ENCODE data around the gene PLPP6.
"Not testable (repeated sequence)": the region's sequence is repeated elsewhere in the genome, so short reads cannot be mapped to it uniquely, and the experiment has no call there.

PLPP6 gene

DNA sequence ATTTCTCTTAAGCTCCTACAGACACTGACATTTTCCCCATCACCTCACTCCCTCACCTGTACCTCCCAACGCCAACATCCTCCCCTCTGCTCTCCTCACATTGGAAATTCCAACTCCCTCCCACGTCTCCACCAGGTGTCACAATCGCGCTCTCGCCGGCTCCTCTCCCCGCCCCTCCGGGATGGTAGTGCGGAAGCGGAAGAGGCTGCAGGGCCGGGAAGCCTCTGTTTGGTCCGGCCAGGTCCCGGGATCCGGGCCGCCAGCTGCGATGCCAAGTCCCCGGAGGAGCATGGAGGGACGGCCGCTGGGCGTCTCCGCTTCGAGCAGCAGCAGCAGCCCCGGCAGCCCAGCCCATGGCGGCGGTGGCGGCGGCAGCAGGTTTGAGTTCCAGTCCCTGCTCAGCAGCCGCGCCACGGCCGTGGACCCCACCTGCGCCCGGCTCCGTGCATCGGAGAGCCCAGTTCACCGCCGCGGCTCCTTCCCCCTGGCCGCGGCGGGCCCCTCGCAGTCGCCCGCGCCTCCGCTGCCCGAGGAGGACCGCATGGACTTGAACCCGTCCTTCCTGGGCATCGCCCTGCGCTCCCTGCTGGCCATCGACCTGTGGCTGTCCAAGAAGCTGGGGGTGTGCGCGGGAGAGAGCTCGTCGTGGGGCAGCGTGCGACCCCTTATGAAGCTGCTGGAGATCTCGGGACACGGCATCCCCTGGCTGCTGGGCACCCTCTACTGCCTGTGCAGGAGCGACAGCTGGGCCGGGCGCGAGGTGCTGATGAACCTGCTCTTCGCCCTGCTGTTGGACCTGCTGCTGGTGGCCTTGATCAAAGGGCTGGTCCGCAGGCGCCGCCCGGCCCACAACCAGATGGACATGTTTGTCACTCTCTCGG is at the start of gene PLPP6:
Gene PLPP6, plus strand, starts transcription at position 187 of the 881 bp plus-strand sequence. Its CDS starts 82 bp downstream, at position 269.
- DNase-seq, result no peak

DNA sequence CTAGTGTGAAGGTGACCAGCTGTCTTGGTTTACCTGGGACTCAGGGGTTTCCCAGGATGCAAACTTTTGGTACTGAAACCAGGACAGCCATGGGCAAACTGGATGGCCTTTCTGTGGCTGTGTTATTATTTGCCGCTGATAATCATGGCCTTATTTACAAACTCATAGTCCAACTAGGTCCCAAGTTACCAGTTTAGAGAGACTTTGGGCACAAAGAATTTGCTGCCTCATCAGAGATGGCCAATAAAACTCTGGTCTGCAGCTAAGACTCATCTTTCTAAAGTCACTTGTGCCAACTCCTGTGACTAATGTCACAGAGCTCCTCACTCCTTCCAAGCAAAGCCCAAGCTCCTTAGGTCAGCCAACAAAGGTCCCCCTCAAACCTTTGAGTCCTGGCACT is 47.5 kb upstream of the PLPP6 start:
- no peak for DNase-seq

DNA sequence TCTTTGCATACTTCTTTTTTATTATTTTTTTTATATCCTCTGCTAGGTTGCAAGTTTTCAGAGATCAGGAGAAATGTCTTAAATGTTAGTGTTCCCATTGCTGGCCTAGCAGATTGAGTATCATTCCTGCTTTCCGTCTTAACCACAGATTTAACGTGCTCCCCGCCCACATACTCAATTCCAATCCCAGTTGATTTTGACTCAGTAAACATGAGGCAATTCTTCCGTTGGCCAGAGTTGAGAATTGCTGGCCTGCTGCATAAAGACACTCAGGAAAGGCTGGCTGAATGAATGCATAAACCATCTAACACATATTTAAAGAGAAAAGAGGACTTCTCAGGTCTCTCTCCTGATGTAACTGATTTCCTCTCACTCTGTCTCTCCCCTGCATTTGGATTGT is 46.8 kb upstream of the PLPP6 start:
- DNase-seq, result no peak

DNA sequence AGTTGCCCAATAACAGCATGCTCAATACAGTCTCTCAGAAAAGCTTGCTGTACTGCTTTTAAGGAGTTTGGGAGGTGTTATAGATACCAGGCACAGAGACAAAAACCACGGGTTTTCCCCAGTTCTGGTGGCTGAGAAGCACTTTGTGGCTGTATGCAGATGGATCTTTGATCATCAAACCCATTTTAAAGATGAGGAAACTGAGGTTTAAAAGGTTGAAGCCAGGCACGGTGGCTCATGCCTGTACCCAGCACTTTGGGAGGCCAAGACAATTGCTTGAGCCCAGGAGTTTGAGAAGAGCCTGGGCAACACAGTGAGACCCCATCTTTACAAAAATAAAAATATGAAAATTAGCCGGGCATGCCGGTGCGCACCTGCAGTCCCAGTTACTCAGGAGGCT is 46.3 kb upstream of the PLPP6 start:
- DNase-seq, result no peak

DNA sequence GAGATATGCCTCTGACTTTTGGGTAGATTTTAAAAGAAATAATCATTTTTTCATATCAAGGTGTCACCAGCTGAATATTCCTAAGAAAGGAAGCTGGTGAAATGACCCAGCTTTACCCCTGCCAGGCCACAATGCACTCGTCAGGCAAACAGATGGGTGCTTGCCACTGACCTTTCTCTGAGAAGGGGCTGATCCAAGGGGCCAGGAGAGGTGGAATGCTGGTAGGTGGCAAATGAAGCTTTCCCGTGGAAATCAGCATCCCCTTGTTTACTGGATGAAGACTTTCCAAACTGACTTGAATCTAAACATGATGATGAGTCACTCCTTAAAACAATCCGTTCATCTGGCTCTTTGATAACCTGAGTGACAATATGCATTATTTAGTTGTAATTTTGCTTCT is 44.3 kb upstream of the PLPP6 start:
- no peak for DNase-seq

DNA sequence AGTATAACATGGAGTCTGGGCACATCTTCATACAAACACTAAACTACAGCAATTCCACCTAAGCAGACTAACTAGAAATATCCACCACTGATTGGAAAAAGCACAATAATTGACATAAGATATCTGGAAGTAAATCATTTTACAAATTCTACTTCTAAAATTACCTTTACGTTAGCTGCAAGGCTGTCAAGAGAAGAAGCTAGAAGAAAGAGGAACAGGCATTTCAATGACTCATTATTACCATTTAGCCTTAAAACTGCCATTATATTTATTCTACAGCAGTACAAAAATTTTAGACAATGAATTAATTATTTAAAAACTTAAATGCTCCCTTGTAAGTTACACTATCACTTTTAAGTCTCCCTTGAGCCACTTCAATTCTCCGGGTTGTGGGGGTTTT is 43.4 kb upstream of the PLPP6 start:
- no peak for DNase-seq

DNA sequence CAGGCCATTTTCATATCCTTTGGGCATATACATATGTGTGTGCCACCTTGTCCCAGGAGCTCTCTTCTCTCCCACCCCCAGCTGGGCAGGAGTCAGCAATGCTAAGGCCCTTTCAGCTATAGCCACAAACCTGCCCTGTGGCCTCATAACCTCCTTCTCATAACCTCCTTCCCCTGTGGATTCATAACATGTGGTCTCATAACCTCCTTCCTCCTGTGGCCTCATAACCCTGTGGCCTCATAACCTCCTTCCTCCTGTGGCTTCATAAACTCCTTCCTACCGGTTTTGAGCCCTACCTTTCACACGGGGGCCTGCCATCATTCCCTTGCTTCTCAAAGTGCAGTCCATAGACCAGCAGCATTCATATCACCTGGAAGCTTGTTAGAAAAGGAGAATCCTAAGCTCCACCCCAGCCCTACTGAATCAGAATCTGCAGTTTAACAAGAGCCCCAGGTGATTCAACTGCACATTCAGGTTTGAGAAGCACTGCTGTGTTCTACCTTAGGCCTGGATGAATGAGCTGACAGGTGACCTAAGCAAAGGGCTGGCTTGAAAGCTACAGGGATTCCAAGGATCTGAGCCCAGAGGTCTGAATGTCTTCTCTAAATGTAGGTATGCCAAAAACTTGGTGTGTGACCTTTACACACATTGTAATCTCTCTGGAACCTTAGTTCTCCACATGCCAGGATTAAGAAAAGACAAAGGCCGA is 41.9 kb upstream of the PLPP6 start:
- DNase-seq, result no peak

DNA sequence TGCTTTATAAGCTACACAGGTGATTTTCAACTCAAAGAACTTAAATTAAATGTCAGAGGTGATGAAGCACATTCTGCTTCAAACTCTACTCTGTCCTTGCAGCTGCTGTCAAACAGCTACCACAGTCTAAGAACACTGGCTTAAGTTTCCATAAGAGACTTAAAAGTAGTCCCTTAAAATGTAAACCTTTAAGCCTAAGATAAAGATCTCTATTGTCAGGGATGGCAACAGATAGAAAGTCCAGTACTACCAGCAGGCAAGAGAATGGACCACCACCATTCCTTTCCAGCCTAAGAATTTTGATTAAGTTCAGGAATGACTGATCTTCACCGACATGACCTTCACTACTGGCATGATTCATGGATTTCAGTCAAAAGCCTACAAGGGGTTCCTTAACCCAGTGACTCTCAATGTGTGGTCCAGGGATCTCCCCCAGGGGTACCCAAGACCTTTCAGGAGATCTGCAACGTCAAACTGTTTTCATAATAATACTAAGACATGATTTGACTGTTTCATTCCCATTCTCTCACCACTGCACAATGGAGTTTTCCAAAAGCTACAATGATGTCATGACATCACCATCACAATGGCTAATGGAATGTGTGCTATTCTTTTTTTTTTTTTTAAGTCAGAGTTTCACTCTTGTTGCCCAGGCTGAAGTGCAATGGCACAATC is 41.1 kb upstream of the PLPP6 start:
- no peak for DNase-seq

DNA sequence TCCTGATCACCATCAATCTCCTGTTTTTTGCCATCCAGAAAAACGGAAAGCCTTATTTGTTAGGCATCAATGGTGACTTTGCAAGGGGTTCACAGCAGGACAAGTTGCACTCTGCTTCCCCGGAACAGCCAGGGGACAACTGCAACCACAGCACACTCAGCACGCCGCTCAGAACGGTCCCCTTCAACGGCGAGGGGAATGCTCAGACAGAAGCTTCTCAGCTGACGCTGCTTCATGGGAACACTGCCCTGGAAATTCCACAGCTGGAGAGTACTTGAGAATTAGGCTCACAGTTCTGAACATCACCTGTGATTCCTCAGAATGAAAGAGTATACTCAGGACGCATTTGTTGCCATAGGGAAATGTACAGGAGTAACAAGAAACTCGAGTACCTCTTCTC is 40.1 kb upstream of the PLPP6 start:
- no peak for DNase-seq

DNA sequence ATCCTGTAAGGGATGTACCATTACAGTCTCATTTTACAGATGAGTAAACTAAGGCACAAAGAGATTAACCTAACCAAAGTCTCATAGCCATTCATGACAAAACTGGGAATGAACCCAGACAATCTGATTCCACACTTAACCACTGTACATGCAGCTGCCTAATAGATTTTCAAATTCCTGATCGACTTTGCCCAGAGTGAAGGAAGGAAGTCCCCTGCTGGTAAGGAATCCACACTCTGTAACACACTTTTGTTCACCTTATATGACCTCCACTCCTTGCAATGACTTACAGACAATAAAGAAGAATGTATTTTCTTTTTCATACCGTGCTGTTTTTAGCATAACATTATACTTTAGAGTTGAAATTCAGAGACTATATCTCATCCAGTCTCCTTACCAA is 31.3 kb upstream of the PLPP6 start:
- no peak for DNase-seq

DNA sequence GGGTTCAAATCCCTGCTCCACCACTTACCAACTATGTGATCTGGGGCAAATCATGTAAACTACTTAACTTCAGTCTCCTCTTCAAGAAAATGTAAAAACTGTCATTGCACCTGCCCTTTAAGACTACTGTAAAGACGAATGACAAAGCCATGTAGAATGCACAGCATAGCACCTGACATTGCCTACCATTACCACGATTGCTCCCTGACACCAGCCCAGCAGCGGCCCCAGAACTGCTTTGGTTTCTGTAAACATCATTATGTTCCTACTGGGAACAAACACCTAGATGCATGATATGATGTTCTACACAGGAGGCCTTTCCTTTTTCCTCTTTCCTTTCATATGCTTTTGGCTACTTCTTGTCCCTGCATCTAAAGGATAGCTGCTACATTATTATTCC is 23.1 kb upstream of the PLPP6 start:
- DNase-seq, result no peak

DNA sequence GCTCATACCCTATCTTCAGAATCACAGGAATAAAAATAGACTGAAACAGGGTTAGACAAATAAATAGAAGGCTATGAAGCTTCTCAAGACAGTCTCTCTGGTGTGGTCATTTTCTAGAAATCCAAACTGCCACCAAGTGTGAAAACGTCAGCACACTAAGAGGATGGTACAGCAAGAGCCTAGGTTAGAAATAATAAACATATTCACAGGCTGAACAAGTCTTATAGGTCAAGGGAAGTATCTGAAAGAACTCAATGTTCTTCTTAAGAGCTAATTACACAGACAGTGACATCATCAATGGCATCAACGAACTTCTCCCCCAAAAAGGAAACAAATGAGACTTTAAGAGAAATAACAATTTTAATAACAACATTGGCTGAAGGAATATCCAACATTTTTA is 22.7 kb upstream of the PLPP6 start:
- DNase-seq, result no peak

DNA sequence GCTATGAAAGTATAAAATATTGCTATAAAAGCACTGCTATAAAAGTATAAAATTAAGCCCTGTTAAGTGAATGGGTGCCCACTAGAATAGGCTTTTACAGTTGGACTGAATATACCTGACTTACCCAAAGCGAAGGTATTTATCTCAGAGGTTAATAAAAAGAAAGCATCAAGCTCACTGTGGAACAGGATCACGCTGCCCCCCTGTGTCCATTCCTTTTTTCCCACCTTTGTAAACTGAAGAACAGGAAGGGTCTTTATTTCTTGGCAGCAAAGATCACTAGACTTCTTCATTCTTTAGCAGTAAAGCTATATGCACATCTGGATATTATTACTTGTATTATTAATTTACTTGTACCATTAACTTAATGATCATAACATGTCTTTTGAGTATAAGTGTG is 22.1 kb upstream of the PLPP6 start:
- DNase-seq, result no peak

DNA sequence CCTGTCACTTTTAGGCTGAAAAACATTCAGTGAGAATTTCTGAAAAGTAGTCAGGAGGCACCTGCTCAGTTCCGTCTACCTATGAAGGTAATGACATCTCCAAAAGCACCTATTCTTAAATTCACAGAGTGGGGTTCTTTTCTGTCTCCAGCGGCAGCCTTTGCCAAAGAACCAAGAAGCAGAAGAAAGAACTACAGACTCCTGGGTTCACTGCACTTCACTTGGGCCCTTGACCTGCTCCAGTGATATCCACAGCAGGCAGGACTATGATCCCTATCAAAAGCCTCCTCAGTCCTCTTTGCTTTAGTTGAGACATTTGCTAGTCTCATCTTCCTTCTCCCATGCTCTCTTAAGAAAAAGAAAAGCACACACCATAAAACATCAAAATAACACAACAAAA is 19.7 kb upstream of the PLPP6 start:
- DNase-seq, result no peak

DNA sequence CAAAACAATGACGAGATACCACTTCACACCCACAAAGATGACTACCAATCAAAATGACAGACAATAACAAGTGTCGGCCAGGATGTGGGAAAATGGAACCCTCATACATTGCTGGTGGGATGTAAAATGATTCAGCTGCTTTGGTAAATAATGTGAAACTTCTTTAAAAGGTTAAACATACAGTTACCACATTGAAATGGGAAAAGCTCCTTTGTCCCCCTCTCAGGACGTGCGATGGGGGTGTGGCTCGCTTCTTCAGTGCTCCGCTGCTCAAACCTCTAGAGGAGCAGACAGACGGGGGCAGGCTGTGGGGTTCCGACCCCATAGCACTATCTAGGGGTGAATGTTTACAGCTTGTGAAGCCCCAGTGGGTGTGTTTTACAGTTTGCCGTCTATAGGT is 8.0 kb upstream of the PLPP6 start:
- no peak for DNase-seq

DNA sequence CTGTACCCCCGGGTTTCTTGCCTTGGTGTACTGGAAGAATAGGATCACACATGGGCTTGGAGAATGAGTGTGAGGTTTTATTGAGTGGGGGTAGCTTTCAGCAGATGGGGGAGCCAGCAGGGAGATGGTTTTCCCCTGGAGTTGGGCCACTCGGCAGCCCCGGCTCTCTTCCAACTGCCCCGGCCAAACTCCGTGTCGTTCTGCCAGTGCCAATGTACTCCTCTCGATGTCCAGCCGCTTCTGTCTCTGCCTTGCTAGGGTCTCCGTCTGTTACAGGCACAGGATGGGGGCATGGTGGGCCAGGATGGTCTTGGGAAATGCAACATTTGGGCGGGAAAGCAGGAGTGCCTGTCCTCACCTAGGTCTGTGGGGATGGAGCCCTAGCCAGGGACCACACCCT is 7.6 kb upstream of the PLPP6 start:
- no peak for DNase-seq

DNA sequence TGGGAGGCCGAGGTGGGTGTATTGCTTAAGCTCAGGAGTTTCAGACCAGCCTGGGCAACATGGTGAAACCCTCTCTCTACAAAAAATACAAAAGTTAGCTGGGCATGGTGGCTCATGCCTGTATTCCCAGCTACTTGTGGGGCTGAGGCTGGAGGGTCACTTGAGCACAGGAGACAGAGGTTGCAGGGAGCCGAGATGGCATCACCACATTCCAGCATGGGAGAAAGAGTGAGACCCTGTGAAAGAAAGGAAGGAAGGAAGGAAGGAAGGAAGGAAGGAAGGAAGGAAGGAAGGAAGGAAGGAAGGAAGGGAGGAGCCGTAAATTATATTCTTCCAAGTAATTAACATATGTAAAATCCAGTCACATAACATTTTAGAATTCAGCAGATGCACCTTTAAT is 5.9 kb upstream of the PLPP6 start:
- not testable (repeated sequence) for DNase-seq

DNA sequence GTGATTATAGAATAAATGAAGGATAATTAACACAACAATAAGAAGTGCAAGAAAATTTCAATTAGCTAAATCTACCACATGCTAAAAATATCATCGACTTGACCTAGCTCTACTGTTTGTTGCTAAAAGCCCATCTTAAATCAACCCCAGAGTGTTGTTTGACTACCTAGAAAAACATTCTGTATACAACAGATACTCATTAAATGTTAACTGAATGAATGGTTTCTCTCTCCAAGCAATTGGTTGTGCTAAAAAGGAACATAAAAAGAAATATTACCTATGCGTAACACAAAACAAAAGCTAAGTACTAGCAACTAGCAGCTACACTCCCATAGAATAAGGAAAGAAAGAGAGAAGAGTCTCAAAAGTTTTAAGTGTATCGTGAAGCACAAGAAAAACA is 5.5 kb upstream of the PLPP6 start:
- no peak for DNase-seq

DNA sequence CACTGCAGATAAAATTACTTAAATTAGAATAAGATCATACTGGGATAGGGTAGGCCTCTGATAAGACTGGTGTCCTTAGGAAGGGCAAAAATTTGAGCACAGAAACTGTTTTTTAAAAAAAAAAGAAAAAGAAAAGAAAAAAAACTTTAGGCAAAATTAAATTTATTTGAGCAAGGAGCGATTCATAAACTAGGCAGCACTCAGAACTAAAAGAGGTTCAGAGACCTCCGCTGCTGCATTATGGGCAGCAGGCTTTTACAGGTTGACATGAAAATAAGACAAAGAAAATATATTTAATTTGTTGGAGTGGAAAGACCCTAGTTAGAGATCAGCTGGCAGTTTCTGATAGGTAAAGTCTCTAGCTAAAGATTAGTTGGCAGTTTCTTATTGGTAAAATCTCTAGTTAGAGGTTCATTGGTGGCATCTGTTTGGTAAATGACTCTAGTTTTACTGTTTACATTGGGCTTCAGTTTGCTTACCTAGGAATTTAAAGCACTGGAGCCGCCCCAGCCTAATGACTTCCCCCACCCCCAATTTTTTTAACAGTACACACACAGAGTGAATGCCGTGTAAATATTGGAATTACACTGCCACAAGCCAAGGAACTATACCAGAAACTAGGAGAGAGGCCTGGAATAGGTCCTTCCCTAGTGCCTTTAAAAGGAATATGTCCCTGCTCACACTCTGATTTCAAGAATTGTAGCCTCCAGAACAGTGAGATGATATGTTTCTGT is 4.5 kb upstream of the PLPP6 start:
- no peak for DNase-seq

DNA sequence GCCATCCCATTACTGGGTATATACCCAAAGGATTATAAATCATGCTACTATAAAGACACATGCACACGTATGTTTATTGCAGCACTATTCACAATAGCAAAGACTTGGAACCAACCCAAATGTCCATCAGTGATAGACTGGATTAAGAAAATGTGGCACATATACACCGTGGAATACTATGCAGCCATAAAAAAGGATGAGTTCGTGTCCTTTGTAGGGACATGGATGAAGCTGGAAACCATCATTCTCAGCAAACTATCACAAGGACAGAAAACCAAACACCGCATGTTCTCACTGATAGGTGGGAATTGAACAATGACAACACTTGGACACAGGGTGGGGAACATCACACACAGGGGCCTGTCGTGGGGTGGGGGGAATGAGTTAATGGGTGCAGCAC is 1.4 kb upstream of the PLPP6 start:
- not testable (repeated sequence) for DNase-seq

DNA sequence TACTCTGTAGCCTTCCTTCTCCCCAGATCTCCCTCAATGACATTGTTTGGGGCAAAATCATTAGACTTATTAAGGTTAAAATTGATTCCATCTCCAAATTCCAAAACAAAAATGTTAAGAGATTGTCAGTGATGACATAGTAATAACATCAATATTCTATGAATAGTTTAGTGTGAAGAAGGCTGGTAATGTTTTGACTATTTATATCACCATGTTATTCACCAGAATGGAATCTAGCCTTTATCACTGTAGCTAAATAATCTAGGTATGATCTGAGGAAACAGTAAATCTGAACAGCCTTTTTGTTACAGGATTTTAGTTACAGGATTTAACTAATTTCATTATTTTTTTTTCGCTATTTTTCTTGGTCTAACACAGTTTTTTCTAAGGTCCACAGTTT is 929 bp upstream of the PLPP6 start:
- no peak for DNase-seq

DNA sequence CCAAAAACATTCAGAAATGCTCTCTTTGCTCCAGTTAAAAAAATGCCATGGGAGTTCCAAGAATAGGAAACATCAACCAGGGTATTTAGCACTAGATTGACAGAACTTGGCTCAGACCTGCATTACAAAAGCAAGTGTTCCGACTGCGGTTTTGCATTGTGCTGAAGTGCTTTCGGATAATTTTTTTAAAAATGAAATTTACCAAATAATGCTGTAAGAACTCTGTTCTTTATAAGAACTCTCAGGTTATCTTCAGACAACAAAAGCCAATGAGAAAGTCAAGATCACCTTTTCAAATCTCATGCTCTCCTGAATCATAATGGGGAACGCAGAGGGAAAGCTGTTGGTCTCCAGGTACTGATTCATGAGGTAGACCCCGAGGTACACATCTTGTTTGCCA is 483 bp upstream of the PLPP6 start:
- no peak for DNase-seq
